Naive thymus-derived CD4-positive, alpha-beta T cell (primary cell): ENCODE measurements around the gene SLC22A9. TPM values are rescaled to one million over a fixed set of nuclear protein-coding genes. Genes with fewer than 3 reads are reported as not detected.

ENCODE experiments used
- ATAC-seq: fragments of 150-1000 bp; cut with Tn5 transposase; 2 replicates; pipeline ENCODE4 v1.10.0; 2021; ENCODE audit warnings: mild to moderate bottlenecking, moderate library complexity
- CTCF ChIA-PET: fragments of 350-600 bp; sonication (Branson Sonifier 250); formaldehyde crosslinking; loops from one replicate; lab custom pipeline; 2021; ENCODE audit warnings: antibody characterized with exemption; lab: Charles Lee
- POLR2A ChIA-PET: fragments of 350-600 bp; sonication (Branson Sonifier 250); formaldehyde crosslinking; loops from one replicate; lab custom pipeline; 2021; ENCODE audit warnings: antibody characterized with exemption, inconsistent platforms; lab: Charles Lee
- DNase-seq, 9 donors: peaks; one replicate each; pipeline versions ENCODE4 v3.0.0 to v3.0.0-alpha.2; 2020 to 2022; ENCODE audit warnings: mixed read lengths in 1 of 9
- H3K27ac ChIP-seq: one replicate; pipeline ENCODE4 v1.7.0; 2013; ENCODE audit warnings: mild to moderate bottlenecking, low read depth, low read length, moderate library complexity
- H3K27me3 ChIP-seq, 2 donors: one replicate each; pipeline ENCODE4 v1.7.0; 2013; ENCODE audit warnings: low read length in 2 of 2, mild to moderate bottlenecking in 2 of 2, moderate library complexity in 2 of 2; ENCODE audit not compliant: control insufficient read depth in 2 of 2, insufficient read depth in 2 of 2
- H3K36me3 ChIP-seq, 3 experiments: 1 replicate in 2 of 3; 2 replicates in 1 of 3; pipeline ENCODE4 v1.7.0; 2013; ENCODE audit warnings: low read length in 3 of 3, mild to moderate bottlenecking in 3 of 3, moderate library complexity in 1 of 3; ENCODE audit not compliant: insufficient read depth in 3 of 3, control insufficient read depth in 2 of 3
- H3K4me1 ChIP-seq, 2 donors: one replicate each; pipeline ENCODE4 v1.7.0; 2013; ENCODE audit warnings: low read length in 2 of 2, mild to moderate bottlenecking in 2 of 2, moderate library complexity in 1 of 2; ENCODE audit not compliant: control insufficient read depth in 2 of 2, insufficient read depth in 2 of 2
- H3K4me3 ChIP-seq: 2 replicates; pipeline ENCODE4 v1.7.0; 2013; ENCODE audit warnings: mild to moderate bottlenecking, low read length
- H3K9me3 ChIP-seq, 3 experiments: 1 replicate in 2 of 3; 2 replicates in 1 of 3; pipeline ENCODE4 v1.7.0; 2013; ENCODE audit warnings: low read length in 3 of 3; ENCODE audit not compliant: control insufficient read depth in 2 of 3
- H3K27ac Mint-ChIP-seq, 9 donors: one replicate each; pipeline ENCODE4 v1.8.0; 2020 to 2022; ENCODE audit warnings: mixed read lengths in 9 of 9, mild to moderate bottlenecking in 8 of 9, moderate library complexity in 5 of 9, inconsistent platforms in 2 of 9
- H3K27me3 Mint-ChIP-seq, 5 donors: one replicate each; pipeline ENCODE4 v1.8.0; 2021 to 2022; ENCODE audit warnings: mixed read lengths in 5 of 5, mild to moderate bottlenecking in 1 of 5
- H3K36me3 Mint-ChIP-seq, 5 donors: one replicate each; pipeline ENCODE4 v1.8.0; 2020 to 2022; ENCODE audit warnings: mixed read lengths in 5 of 5, mild to moderate bottlenecking in 3 of 5, inconsistent platforms in 1 of 5
- H3K4me1 Mint-ChIP-seq, 7 donors: one replicate each; pipeline ENCODE4 v1.8.0; 2020 to 2022; ENCODE audit warnings: mixed read lengths in 7 of 7, mild to moderate bottlenecking in 3 of 7, inconsistent platforms in 1 of 7
- H3K4me3 Mint-ChIP-seq, 10 donors: one replicate each; pipeline ENCODE4 v1.8.0; 2020 to 2022; ENCODE audit warnings: mild to moderate bottlenecking in 10 of 10, mixed read lengths in 10 of 10, moderate library complexity in 6 of 10, inconsistent platforms in 2 of 10
- H3K9me3 Mint-ChIP-seq, 11 donors: one replicate each; pipeline ENCODE4 v1.8.0; 2020 to 2022; ENCODE audit warnings: mixed read lengths in 11 of 11, mild to moderate bottlenecking in 4 of 11, inconsistent platforms in 1 of 11, moderate library complexity in 1 of 11
- intact Hi-C, 2 donors: fragments of 100-400 bp; cut with micrococcal nuclease; formaldehyde crosslinking; loops; one replicate each; pipeline ENCODE4 v1.15.1; 2023
- polyA plus RNA-seq, 2 donors: library from polyadenylated mRNA; unstranded; fragments of 300-500 nt; fragmentation: Illumina TruSeq; gene quantifications; one replicate each; pipeline ENCODE4 v1.2.3, GENCODE V29; 2021
- total RNA-seq, 6 experiments: library from RNA in 5 of 6; stranded (reverse) in 5 of 6; gene quantifications; 1 replicate in 5 of 6; 2 replicates in 1 of 6; pipeline ENCODE4 v1.2.3 and lab custom pipeline; 2021 to 2026

SLC22A9 gene
- total and polyA plus RNA-seq, 7 experiments from 2014 or later = not detected

- H3K9me3 Mint-ChIP-seq = peaks cover 0 to 62% (median 13%) of the 10 kb centered on the region in 11 donors
- intact Hi-C loops = loop anchor here in 1 of 2 donors (5.0 kb wide), 1 partner anchor 55 kb away; no protein-coding TSS in a partner anchor
- no peak overlapping the region for H3K4me3 ChIP-seq
- H3K27ac Mint-ChIP-seq = no peak overlapping the region
- H3K27ac ChIP-seq = no peak overlapping the region
- ChIA-PET CTCF (no interaction called here), POLR2A (no interaction called here)
- H3K36me3 Mint-ChIP-seq = peaks cover 0 to 11% (median 0%) of the 10 kb centered on the region in 5 donors
- DNase-seq = no peak
- H3K4me1 ChIP-seq = no peaks in the 10 kb centered on the region
- no peaks in the 10 kb centered on the region for H3K27me3 ChIP-seq
- no peaks in the 10 kb centered on the region for H3K4me1 Mint-ChIP-seq
- H3K27me3 Mint-ChIP-seq = peaks cover 2 to 48% (median 47%) of the 10 kb centered on the region in 5 donors
- H3K9me3 ChIP-seq = peaks cover 0 to 6% (median 0%) of the 10 kb centered on the region in 3 experiments
- H3K4me3 Mint-ChIP-seq = no peak overlapping the region
- no peaks in the 10 kb centered on the region for H3K36me3 ChIP-seq
- ATAC-seq = no peak
Measured at GRCh38 chr11:63362196-63362793, 7.3 kb upstream of the SLC22A9 start.

GRCh38 chr11:63369971-63370588 lies 495 bp downstream of the SLC22A9 start:
- Mint-ChIP-seq H3K27ac (no peak overlapping the region), H3K36me3 (no peaks in the 10 kb centered on the region), H3K4me3 (no peak overlapping the region), H3K9me3 (peaks cover 0 to 7% (median 2%) of the 10 kb centered on the region in 11 donors), H3K27me3 (peaks cover 12 to 37% (median 24%) of the 10 kb centered on the region in 5 donors), H3K4me1 (no peaks in the 10 kb centered on the region)
- ChIA-PET CTCF (no interaction called here), POLR2A (no interaction called here)
- H3K4me3 ChIP-seq = no peak overlapping the region
- H3K4me1 ChIP-seq = no peaks in the 10 kb centered on the region
- no peaks in the 10 kb centered on the region for H3K9me3 ChIP-seq
- no peaks in the 10 kb centered on the region for H3K36me3 ChIP-seq
- DNase-seq (no peak), ATAC-seq (no peak)
- intact Hi-C loops = no loop called here
- no peaks in the 10 kb centered on the region for H3K27me3 ChIP-seq
- H3K27ac ChIP-seq = no peak overlapping the region

- Histone ChIP-seq H3K4me3 (no peak overlapping the region), H3K27me3 (no peaks in the 10 kb centered on the region), H3K4me1 (no peaks in the 10 kb centered on the region), H3K36me3 (no peaks in the 10 kb centered on the region), H3K9me3 (no peaks in the 10 kb centered on the region), H3K27ac (no peak overlapping the region)
- no peaks in the 10 kb centered on the region for H3K4me1 Mint-ChIP-seq
- ChIA-PET CTCF (no interaction called here), POLR2A (no interaction called here)
- no peak for ATAC-seq
- no peak overlapping the region for H3K4me3 Mint-ChIP-seq
- H3K9me3 Mint-ChIP-seq = peaks cover 0 to 7% (median 0%) of the 10 kb centered on the region in 11 donors
- H3K27ac Mint-ChIP-seq = no peak overlapping the region
- H3K27me3 Mint-ChIP-seq = peaks cover 16 to 37% (median 30%) of the 10 kb centered on the region in 5 donors
- intact Hi-C loops = no loop called here
- no peaks in the 10 kb centered on the region for H3K36me3 Mint-ChIP-seq
- no peak for DNase-seq
Measured at GRCh38 chr11:63371396-63371795, 1.8 kb downstream of the SLC22A9 start.

- peaks cover 22 to 37% (median 29%) of the 10 kb centered on the region in 5 donors for H3K27me3 Mint-ChIP-seq
- no peak for DNase-seq
- no peaks in the 10 kb centered on the region for H3K36me3 Mint-ChIP-seq
- Histone ChIP-seq H3K9me3 (no peaks in the 10 kb centered on the region), H3K4me1 (no peaks in the 10 kb centered on the region), H3K4me3 (no peak overlapping the region), H3K36me3 (no peaks in the 10 kb centered on the region), H3K27me3 (no peaks in the 10 kb centered on the region), H3K27ac (no peak overlapping the region)
- ChIA-PET CTCF (no interaction called here), POLR2A (no interaction called here)
- H3K4me3 Mint-ChIP-seq = no peak overlapping the region
- H3K4me1 Mint-ChIP-seq = no peaks in the 10 kb centered on the region
- no peak for ATAC-seq
- intact Hi-C loops = no loop called here
- no peak overlapping the region for H3K27ac Mint-ChIP-seq
- peaks cover 0 to 1% (median 0%) of the 10 kb centered on the region in 11 donors for H3K9me3 Mint-ChIP-seq
Measured at GRCh38 chr11:63375434-63375833, 5.8 kb downstream of the SLC22A9 start.

GRCh38 chr11:63380130-63380529 lies 10.5 kb downstream of the SLC22A9 start:
- no peak overlapping the region for H3K27ac ChIP-seq
- no peaks in the 10 kb centered on the region for H3K9me3 Mint-ChIP-seq
- H3K9me3 ChIP-seq = no peaks in the 10 kb centered on the region
- intact Hi-C loops = no loop called here
- no peak overlapping the region for H3K27ac Mint-ChIP-seq
- CTCF ChIA-PET = no interaction called here
- ATAC-seq = no peak
- peaks cover 0 to 2% (median 0%) of the 10 kb centered on the region in 7 donors for H3K4me1 Mint-ChIP-seq
- H3K4me1 ChIP-seq = no peaks in the 10 kb centered on the region
- H3K36me3 ChIP-seq = no peaks in the 10 kb centered on the region
- H3K4me3 ChIP-seq = no peak overlapping the region
- no peaks in the 10 kb centered on the region for H3K36me3 Mint-ChIP-seq
- POLR2A ChIA-PET = no interaction called here
- DNase-seq = no peak
- H3K27me3 Mint-ChIP-seq = peaks cover 4 to 25% (median 12%) of the 10 kb centered on the region in 5 donors
- H3K4me3 Mint-ChIP-seq = no peak overlapping the region
- H3K27me3 ChIP-seq = no peaks in the 10 kb centered on the region

GRCh38 chr11:63395697-63396096 lies 26.1 kb downstream of the SLC22A9 start:
- Mint-ChIP-seq H3K36me3 (peaks cover 0 to 4% (median 0%) of the 10 kb centered on the region in 5 donors), H3K4me3 (no peak overlapping the region), H3K27me3 (peaks cover 40 to 70% (median 57%) of the 10 kb centered on the region in 5 donors), H3K9me3 (peaks cover 0 to 8% (median 0%) of the 10 kb centered on the region in 11 donors), H3K4me1 (no peaks in the 10 kb centered on the region), H3K27ac (no peak overlapping the region)
- no peak overlapping the region for H3K27ac ChIP-seq
- H3K27me3 ChIP-seq = no peaks in the 10 kb centered on the region
- no peaks in the 10 kb centered on the region for H3K4me1 ChIP-seq
- no peaks in the 10 kb centered on the region for H3K36me3 ChIP-seq
- ATAC-seq = no peak
- no peak overlapping the region for H3K4me3 ChIP-seq
- no peaks in the 10 kb centered on the region for H3K9me3 ChIP-seq
- intact Hi-C loops = no loop called here
- ChIA-PET CTCF (interaction anchor here (0.6 kb wide), 1 partner anchor 32 kb away, joined by 3 read pairs; no protein-coding TSS in a partner anchor), POLR2A (no interaction called here)
- DNase-seq = no peak
